B cell (primary cell): ENCODE data around the gene MCUB. TPM values are rescaled to one million over a fixed set of nuclear protein-coding genes. Genes with fewer than 3 reads are reported as not detected.

Experiments used
- ATAC-seq: fragments of 200-7000 bp; cut with Tn5 transposase; one replicate; pipeline ENCODE4 v1.10.0; 2021; ENCODE audit warnings: low read depth, mild to moderate bottlenecking, moderate number of reproducible peaks, moderate library complexity
- CTCF ChIA-PET: fragments of 350-600 bp; sonication (Branson Sonifier 250); formaldehyde crosslinking; loops from one replicate; lab custom pipeline; 2021; ENCODE audit warnings: antibody characterized with exemption, inconsistent platforms; lab: Charles Lee
- POLR2A ChIA-PET: fragments of 350-600 bp; sonication (Branson Sonifier 250); formaldehyde crosslinking; loops from one replicate; lab custom pipeline; 2021; ENCODE audit warnings: antibody characterized with exemption; lab: Charles Lee
- DNase-seq: peaks from one replicate; pipeline ENCODE4 v3.0.0; 2013
- H2AFZ ChIP-seq: 2 replicates; pipeline ENCODE4 v1.6.1; 2012; ENCODE audit warnings: mild to moderate bottlenecking, low read depth, low read length; ENCODE audit not compliant: insufficient read depth, poor library complexity, severe bottlenecking
- H3K27ac ChIP-seq, 2 donors: 1 replicate in 1 of 2; 2 replicates in 1 of 2; pipeline ENCODE4 v1.5.1; 2012 to 2013; ENCODE audit warnings: low read length in 2 of 2, mild to moderate bottlenecking in 2 of 2, moderate library complexity in 1 of 2
- H3K27me3 ChIP-seq, 4 experiments: fragments of 200-600 bp in 1 of 4; sonication (generic) in 1 of 4; replicated peaks in 1 of 4; 1 replicate in 2 of 4; 2 replicates in 2 of 4; pipeline versions ENCODE4 v1.6.1 to v1.7.0; 2013 to 2016; ENCODE audit warnings: low read length in 3 of 4, mild to moderate bottlenecking in 2 of 4, mixed read lengths in 1 of 4, moderate library complexity in 1 of 4; ENCODE audit not compliant: insufficient read depth in 4 of 4, control insufficient read depth in 3 of 4; ENCODE audit errors: control extremely low read depth in 1 of 4
- H3K36me3 ChIP-seq, 2 experiments: replicated peaks in 1 of 2; 1 replicate in 1 of 2; 2 replicates in 1 of 2; pipeline versions ENCODE4 v1.6.1 to v1.7.1; 2013; ENCODE audit warnings: low read length in 1 of 2; ENCODE audit not compliant: insufficient read depth in 2 of 2, control insufficient read depth in 1 of 2; ENCODE audit errors: control extremely low read depth in 1 of 2, extremely low read depth in 1 of 2
- H3K4me1 ChIP-seq, 2 donors: fragments of 200-600 bp in 1 of 2; sonication (generic) in 1 of 2; 1 replicate in 1 of 2; 2 replicates in 1 of 2; pipeline versions ENCODE4 v1.5.1 to v1.6.1; 2013 to 2017; ENCODE audit warnings: low read length in 2 of 2; ENCODE audit not compliant: control insufficient read depth in 2 of 2, insufficient read depth in 2 of 2
- H3K4me2 ChIP-seq: replicated peaks from 2 replicates; pipeline ENCODE3; 2012; ENCODE audit warnings: mild to moderate bottlenecking, low read depth, low read length; ENCODE audit not compliant: poor library complexity, severe bottlenecking
- H3K4me3 ChIP-seq, 5 experiments: fragments of 200-600 bp in 1 of 5; sonication (generic) in 1 of 5; 1 replicate in 3 of 5; 2 replicates in 2 of 5; pipeline versions ENCODE4 v1.5.1 to v1.7.0; 2011 to 2016; ENCODE audit warnings: low read length in 4 of 5, mild to moderate bottlenecking in 4 of 5, low read depth in 2 of 5, control low read depth in 1 of 5, moderate library complexity in 1 of 5; ENCODE audit not compliant: insufficient read depth in 1 of 5; ENCODE audit errors: control extremely low read depth in 1 of 5, extremely low read depth in 1 of 5
- H3K79me2 ChIP-seq: fragments of 200-600 bp; sonication (generic); one replicate; pipeline ENCODE4 v1.6.0; 2016; ENCODE audit warnings: low read length; ENCODE audit not compliant: control insufficient read depth, insufficient read depth
- H3K9ac ChIP-seq: fragments of 200-600 bp; sonication (generic); 2 replicates; pipeline ENCODE4 v1.6.1; 2017; ENCODE audit warnings: mild to moderate bottlenecking, low read length, moderate library complexity
- H3K9me3 ChIP-seq, 3 donors: one replicate each; pipeline versions ENCODE4 v1.6.1 to v1.7.1; 2013; ENCODE audit warnings: low read length in 2 of 3; ENCODE audit not compliant: control insufficient read depth in 2 of 3, insufficient read depth in 1 of 3; ENCODE audit errors: control extremely low read depth in 1 of 3
- H4K20me1 ChIP-seq: 2 replicates; pipeline ENCODE4 v1.6.0; 2012; ENCODE audit warnings: mild to moderate bottlenecking, low read length; ENCODE audit not compliant: insufficient read depth, control insufficient read depth, poor library complexity, severe bottlenecking
- H3K27ac Mint-ChIP-seq: one replicate; pipeline ENCODE4 v1.8.0; 2021; ENCODE audit warnings: mixed read lengths
- H3K27me3 Mint-ChIP-seq: one replicate; pipeline ENCODE4 v1.8.0; 2021; ENCODE audit warnings: mixed read lengths
- H3K4me1 Mint-ChIP-seq: one replicate; pipeline ENCODE4 v1.8.0; 2021; ENCODE audit warnings: mixed read lengths
- H3K4me3 Mint-ChIP-seq: one replicate; pipeline ENCODE4 v1.8.0; 2021; ENCODE audit warnings: mixed read lengths
- H3K9me3 Mint-ChIP-seq: one replicate; pipeline ENCODE4 v1.8.0; 2022; ENCODE audit warnings: mixed read lengths; ENCODE audit not compliant: insufficient read depth
- CTCF ChIP-seq: fragments of 200-600 bp; IDR thresholded peaks from one replicate; pipeline ENCODE4 v1.8.0; 2022; ENCODE audit warnings: antibody characterized with exemption, mild to moderate bottlenecking
- EZH2 ChIP-seq: IDR thresholded peaks from 2 replicates; pipeline ENCODE4 v1.6.1; 2012; ENCODE audit warnings: borderline replicate concordance, low read depth, mild to moderate bottlenecking, moderate library complexity, low read length; ENCODE audit not compliant: insufficient read depth, poor library complexity, severe bottlenecking
- WGBS: methylation state at CpG from one replicate; pipeline ENCODE4 v1.1.5; 2013; ENCODE audit warnings: missing lambda C conversion rate; ENCODE audit not compliant: insufficient coverage; 5-methylcytosine and 5-hydroxymethylcytosine counted together
- intact Hi-C: fragments of 100-400 bp; cut with micrococcal nuclease; formaldehyde crosslinking; loops from one replicate; pipeline ENCODE4 v1.10.0; 2022
- polyA plus RNA-seq: library from polyadenylated mRNA; depleted of rRNA; stranded (reverse); fragments of >200 nt; gene quantifications from 2 replicates; pipeline ENCODE4 v1.2.3, GENCODE V29; 2012
- total RNA-seq, 2 donors: library from RNA; stranded (reverse); fragments of 120-200 nt in 1 of 2; gene quantifications; 1 replicate in 1 of 2; 2 replicates in 1 of 2; pipeline versions ENCODE4 v1.2.3 to v1.2.4, GENCODE V29; 2013 to 2022

MCUB gene
- total and polyA plus RNA-seq, 2 donors (not counting 1 experiment from before 2014, with no cell fraction given), result 59.3 to 114 TPM

DNA sequence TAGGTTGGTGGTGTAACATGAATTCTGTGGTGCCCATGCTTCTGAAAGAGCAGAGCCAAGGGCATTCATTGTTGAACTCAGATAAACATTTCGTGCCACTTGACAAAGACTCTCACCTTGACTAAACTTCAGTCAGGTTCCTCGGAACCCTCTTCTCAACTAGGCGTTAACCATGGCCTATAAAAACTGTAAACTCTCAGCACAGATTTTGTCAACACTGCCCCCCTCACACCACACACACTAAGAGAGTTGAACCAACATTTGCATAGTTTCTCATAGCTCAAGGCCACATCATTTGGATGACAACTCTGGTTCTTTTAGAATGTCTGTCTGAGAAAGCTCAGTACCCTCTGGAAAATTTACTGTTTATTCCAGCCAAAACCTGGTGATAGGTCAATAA lies 115.1 kb downstream of the MCUB start:
- Histone ChIP-seq H4K20me1 (peaks cover 11% of the 10 kb centered on the region), H3K27ac (no peak overlapping the region), H3K4me2 (no peak overlapping the region), H3K9ac (no peak overlapping the region), H2AFZ (no peak overlapping the region), H3K4me1 (no peaks in the 10 kb centered on the region), H3K79me2 (peaks cover 12% of the 10 kb centered on the region), H3K27me3 (no peaks in the 10 kb centered on the region), H3K9me3 (peaks cover 0 to 17% (median 7%) of the 10 kb centered on the region in 3 donors), H3K4me3 (no peak overlapping the region), H3K36me3 (peaks cover 1 to 17% of the 10 kb centered on the region in 2 experiments)
- H3K4me1 Mint-ChIP-seq, result no peaks in the 10 kb centered on the region
- no peak for TF ChIP-seq EZH2
- DNase-seq, result no peak
- H3K4me3 Mint-ChIP-seq, result no peak overlapping the region
- WGBS, result 87% methylated on average over 3 of the region's 3 CpGs
- no peaks in the 10 kb centered on the region for H3K27me3 Mint-ChIP-seq
- CTCF ChIA-PET, result no interaction called here
- POLR2A ChIA-PET, result no interaction called here
- no peak overlapping the region for H3K27ac Mint-ChIP-seq
- peaks cover 6% of the 10 kb centered on the region for H3K9me3 Mint-ChIP-seq
- intact Hi-C loops, result no loop called here
- no peak for ATAC-seq

DNA sequence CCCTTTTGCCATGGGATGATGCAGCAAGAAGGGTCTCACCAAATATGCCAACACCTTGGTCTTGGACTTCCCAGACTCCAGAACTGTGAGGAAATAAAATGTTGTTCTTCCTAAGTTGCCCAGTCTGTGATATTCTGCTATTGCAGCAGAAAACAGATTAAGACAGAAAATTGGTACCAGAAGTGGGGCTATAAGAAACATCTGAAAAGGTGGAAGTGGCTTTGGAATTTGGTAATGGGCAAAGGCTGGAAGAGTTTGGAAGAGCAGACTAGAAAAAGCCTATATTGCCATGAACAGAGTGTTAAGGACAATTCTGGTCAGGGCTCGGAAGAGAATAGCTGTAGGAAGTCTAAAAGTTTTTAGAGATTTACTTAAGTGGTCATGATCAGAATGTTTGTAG lies 115.8 kb downstream of the MCUB start:
- 92% methylated on average over 1 of the region's 1 CpG for WGBS
- Histone ChIP-seq H3K4me2 (no peak overlapping the region), H3K9ac (no peak overlapping the region), H2AFZ (no peak overlapping the region), H4K20me1 (peaks cover 11% of the 10 kb centered on the region), H3K9me3 (peaks cover 0 to 13% (median 4%) of the 10 kb centered on the region in 3 donors), H3K4me3 (no peak overlapping the region), H3K36me3 (peaks cover 3 to 17% of the 10 kb centered on the region in 2 experiments), H3K27ac (no peak overlapping the region), H3K79me2 (peaks cover 12% of the 10 kb centered on the region), H3K4me1 (no peaks in the 10 kb centered on the region), H3K27me3 (no peaks in the 10 kb centered on the region)
- POLR2A ChIA-PET, result no interaction called here
- TF ChIP-seq EZH2 (no peak), CTCF (no peak)
- Mint-ChIP-seq H3K4me3 (no peak overlapping the region), H3K4me1 (no peaks in the 10 kb centered on the region), H3K9me3 (peaks cover 6% of the 10 kb centered on the region), H3K27ac (no peak overlapping the region), H3K27me3 (no peaks in the 10 kb centered on the region)
- DNase-seq (no peak), ATAC-seq (no peak)
- intact Hi-C loops, result no loop called here
- CTCF ChIA-PET, result no interaction called here
